HUES6 (cell line): ENCODE data around the gene HCN2.
"Not testable (repeated sequence)": the region's sequence is repeated elsewhere in the genome, so short reads cannot be mapped to it uniquely, and the experiment has no call there.

ENCODE experiments used
- H3K27ac ChIP-seq: 2 replicates; pipeline ENCODE4 v1.7.0; 2013; ENCODE audit warnings: low read depth, mild to moderate bottlenecking, low read length, inconsistent platforms
- H3K27me3 ChIP-seq: 2 replicates; pipeline ENCODE4 v1.6.1; 2013; ENCODE audit warnings: low read length; ENCODE audit not compliant: control insufficient read depth, insufficient read depth
- H3K36me3 ChIP-seq: 2 replicates; pipeline ENCODE4 v1.6.1; 2013; ENCODE audit warnings: low read length; ENCODE audit not compliant: control insufficient read depth, insufficient read depth
- H3K4me1 ChIP-seq: 2 replicates; pipeline ENCODE4 v1.6.1; 2013; ENCODE audit warnings: low read length; ENCODE audit not compliant: control insufficient read depth, insufficient read depth
- H3K4me3 ChIP-seq: 2 replicates; pipeline ENCODE4 v1.5.1; 2013; ENCODE audit warnings: low read depth, low read length
- H3K9ac ChIP-seq: one replicate; pipeline ENCODE4 v1.6.1; 2013; ENCODE audit warnings: mild to moderate bottlenecking, low read length
- H3K9me3 ChIP-seq: 2 replicates; pipeline ENCODE4 v1.6.1; 2013; ENCODE audit warnings: low read depth, low read length; ENCODE audit not compliant: control insufficient read depth, insufficient read depth

Gene HCN2

GRCh38 chr19:623974-624373, 34.3 kb downstream of the HCN2 start:
- peaks cover 68% of the 10 kb centered on the region for H3K36me3 ChIP-seq

DNA sequence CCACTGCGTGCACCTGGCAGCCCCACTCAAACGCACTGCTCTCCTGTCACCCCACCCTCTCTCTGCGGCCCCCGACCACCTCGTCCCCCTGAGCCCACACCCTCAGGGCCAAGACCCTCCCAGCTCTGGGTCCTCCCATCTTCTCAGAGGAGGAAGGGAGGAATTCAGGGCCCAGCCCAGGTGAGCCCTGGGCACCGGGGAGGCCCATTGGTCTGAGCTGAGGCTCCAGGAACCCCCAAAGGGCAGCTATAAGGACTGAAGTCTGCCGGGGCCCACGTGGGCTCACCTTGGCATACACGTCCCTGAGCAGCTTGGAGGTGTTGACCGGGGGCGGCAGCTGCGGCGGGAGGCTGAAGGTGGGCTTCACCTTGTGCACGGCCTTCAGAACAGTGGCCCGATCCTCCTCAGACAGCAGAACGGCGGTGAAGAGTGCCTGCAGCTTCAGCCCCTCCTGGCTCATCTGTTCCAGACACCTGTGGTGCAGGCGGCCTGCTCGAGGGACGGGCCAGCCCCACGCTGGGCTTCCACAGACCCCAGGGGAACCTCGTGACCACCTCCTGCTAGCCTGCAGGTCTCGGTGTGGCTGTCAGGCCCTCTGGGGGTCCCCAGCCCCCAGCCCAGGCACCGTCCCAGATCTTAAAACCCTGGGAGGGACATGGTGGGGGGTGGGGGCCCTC, 34.9 kb downstream of the HCN2 start:
- Histone ChIP-seq H3K4me1 (no peaks in the 10 kb centered on the region), H3K4me3 (no peak overlapping the region), H3K9ac (no peak overlapping the region), H3K27me3 (no peaks in the 10 kb centered on the region), H3K9me3 (no peaks in the 10 kb centered on the region), H3K27ac (0 out of 2 replicates have a peak overlapping the region, but pooled peaks have one; percentile 42), H3K36me3 (peaks cover 68% of the 10 kb centered on the region)

More at GRCh38 chr19:623974-624373, 34.3 kb downstream of the HCN2 start:
- H3K4me3 ChIP-seq: no peak overlapping the region
- no peaks in the 10 kb centered on the region for H3K4me1 ChIP-seq
- H3K9ac ChIP-seq: no peak overlapping the region
- no peaks in the 10 kb centered on the region for H3K27me3 ChIP-seq
- H3K27ac ChIP-seq: no peak overlapping the region
- no peaks in the 10 kb centered on the region for H3K9me3 ChIP-seq

DNA sequence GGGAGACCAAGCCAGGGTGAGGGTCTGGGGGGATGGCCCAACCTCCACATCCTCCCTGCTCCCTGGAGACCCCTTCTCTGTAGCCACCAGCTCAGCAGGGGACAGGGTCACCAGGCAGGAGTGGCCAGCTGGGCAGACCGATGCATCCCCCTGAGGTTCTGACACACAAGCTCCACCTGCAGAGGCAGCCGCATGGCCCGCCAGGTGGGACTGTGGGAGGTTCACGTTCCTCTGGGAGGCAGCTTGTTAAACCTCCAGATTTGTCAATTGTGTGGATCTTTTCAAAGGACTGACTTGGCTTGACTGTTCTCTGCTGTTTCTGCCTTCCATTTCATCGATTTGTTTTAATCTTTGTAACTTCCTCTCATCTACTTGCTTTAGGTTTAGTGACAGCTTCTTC, 35.6 kb downstream of the HCN2 start:
- H3K36me3 ChIP-seq: peaks cover 66% of the 10 kb centered on the region
- H3K9ac ChIP-seq: no peak overlapping the region
- no peak overlapping the region for H3K4me3 ChIP-seq
- no peaks in the 10 kb centered on the region for H3K9me3 ChIP-seq
- H3K4me1 ChIP-seq: no peaks in the 10 kb centered on the region
- H3K27me3 ChIP-seq: no peaks in the 10 kb centered on the region
- no peak overlapping the region for H3K27ac ChIP-seq

GRCh38 chr19:626566-626965, 36.9 kb downstream of the HCN2 start:
- peaks cover 69% of the 10 kb centered on the region for H3K36me3 ChIP-seq
- not testable (repeated sequence) for H3K9ac ChIP-seq, H3K4me3 ChIP-seq, H3K27ac ChIP-seq, H3K9me3 ChIP-seq, H3K27me3 ChIP-seq, H3K4me1 ChIP-seq

- H3K4me3 ChIP-seq: no peak overlapping the region
- no peak overlapping the region for H3K27ac ChIP-seq
- 0 out of 2 replicates have a peak, but pooled peaks cover 4% of the 10 kb centered on the region for H3K4me1 ChIP-seq
- no peaks in the 10 kb centered on the region for H3K9me3 ChIP-seq
- no peaks in the 10 kb centered on the region for H3K27me3 ChIP-seq
- H3K36me3 ChIP-seq: peaks cover 53% of the 10 kb centered on the region
- H3K9ac ChIP-seq: no peak overlapping the region
Measured at GRCh38 chr19:628168-628567, 38.5 kb downstream of the HCN2 start.

DNA sequence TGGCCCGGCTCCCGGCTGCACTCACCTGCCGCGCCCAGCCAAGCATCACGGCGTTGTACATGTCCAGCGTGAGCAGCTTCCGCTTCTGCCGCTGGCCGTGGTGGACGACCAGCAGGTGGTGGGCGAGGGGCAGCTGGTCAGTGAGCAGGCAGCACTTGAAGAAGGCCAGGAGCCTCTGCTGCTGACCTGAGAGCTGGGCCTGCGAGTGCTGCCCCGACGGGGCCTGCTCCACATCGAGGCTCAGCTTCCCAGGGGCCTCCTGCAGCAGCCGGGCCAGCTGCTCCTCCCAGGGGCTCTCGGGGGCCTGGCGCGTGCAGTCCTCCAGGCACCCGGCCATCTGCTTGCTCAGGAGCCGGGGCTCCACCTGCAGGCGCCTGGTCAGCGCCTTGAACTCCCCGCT, 39.8 kb downstream of the HCN2 start:
- not testable (repeated sequence) for H3K9me3 ChIP-seq, H3K4me1 ChIP-seq, H3K4me3 ChIP-seq, H3K9ac ChIP-seq, H3K27me3 ChIP-seq, H3K27ac ChIP-seq
- peaks cover 42% of the 10 kb centered on the region for H3K36me3 ChIP-seq

DNA sequence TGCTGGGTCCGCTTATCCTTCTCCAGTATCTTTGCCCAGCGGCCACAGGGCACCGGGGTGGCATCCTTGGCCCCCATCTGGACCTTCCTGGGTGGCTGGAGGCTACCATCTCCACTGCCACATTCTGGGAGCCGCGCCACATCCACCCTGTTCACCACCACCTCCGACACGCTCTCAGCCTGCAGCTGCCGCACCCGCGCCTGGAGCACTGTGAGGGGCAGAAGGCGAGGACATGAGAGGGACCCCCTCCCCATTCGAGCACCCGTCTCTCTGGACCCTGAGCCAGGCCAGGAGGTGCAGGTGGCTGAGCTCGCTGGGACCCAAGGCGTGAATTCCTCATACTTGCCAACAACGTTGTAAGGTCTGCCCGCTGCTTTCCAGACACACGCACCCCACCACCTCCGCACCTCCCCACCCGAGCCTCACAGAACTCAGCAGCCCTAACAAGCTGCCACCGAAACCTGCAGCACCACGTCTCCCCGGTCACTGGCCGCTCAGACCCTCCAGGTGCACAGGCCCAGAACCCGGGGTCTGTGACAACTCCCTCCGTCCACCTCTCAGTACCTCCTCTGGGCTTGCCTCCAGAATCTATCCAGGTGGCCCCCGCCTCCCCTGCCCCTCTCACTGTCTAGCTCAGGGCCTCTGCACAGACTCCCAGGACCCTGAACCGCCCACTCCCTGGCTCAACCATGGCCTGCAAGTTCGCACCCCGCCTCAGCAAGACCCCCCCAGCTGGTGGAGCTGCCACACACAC, 40.5 kb downstream of the HCN2 start:
- Histone ChIP-seq H3K4me1 (peaks cover 9% of the 10 kb centered on the region; the same call in 1 of the 2 replicates), H3K27ac (no peak overlapping the region), H3K9me3 (no peaks in the 10 kb centered on the region), H3K4me3 (no peak overlapping the region), H3K27me3 (no peaks in the 10 kb centered on the region), H3K9ac (no peak overlapping the region), H3K36me3 (peaks cover 36% of the 10 kb centered on the region)

GRCh38 chr19:632579-633067, 42.9 kb downstream of the HCN2 start:
- Histone ChIP-seq H3K4me1 (peaks cover 9% of the 10 kb centered on the region; the same call in 1 of the 2 replicates), H3K9me3 (no peaks in the 10 kb centered on the region), H3K9ac (peak overlapping the region; percentile 86), H3K27me3 (peaks cover 8% of the 10 kb centered on the region; the same call in 1 of the 2 replicates), H3K4me3 (peak overlapping the region; percentile 94), H3K36me3 (peaks cover 27% of the 10 kb centered on the region), H3K27ac (peak overlapping the region; percentile 82; the same call in 1 of the 2 replicates)

GRCh38 chr19:633068-633785, 43.5 kb downstream of the HCN2 start, which contains the start of gene POLRMT:
TSS of gene POLRMT (minus strand) at chr19:633537. CDS start at chr19:633512, 25 bp downstream.
- Histone ChIP-seq H3K9me3 (no peaks in the 10 kb centered on the region), H3K27me3 (peaks cover 12% of the 10 kb centered on the region), H3K36me3 (peaks cover 22% of the 10 kb centered on the region), H3K4me3 (peak within 1 kb of the TSS; percentile 94), H3K27ac (peak within 1 kb of the TSS; percentile 82; the same call in 1 of the 2 replicates), H3K4me1 (peaks cover 9% of the 10 kb centered on the region; the same call in 1 of the 2 replicates), H3K9ac (peak within 1 kb of the TSS; percentile 86)

- H3K27me3 ChIP-seq: peaks cover 20% of the 10 kb centered on the region
- peaks cover 18% of the 10 kb centered on the region for H3K36me3 ChIP-seq
- H3K4me3 ChIP-seq: peak overlapping the region; percentile 94
- H3K9me3 ChIP-seq: no peaks in the 10 kb centered on the region
- peaks cover 9% of the 10 kb centered on the region; the same call in 1 of the 2 replicates for H3K4me1 ChIP-seq
- peak overlapping the region; percentile 49; the same call in 1 of the 2 replicates for H3K27ac ChIP-seq
- H3K9ac ChIP-seq: peak overlapping the region; percentile 75
Measured at GRCh38 chr19:633786-634639, 44.3 kb downstream of the HCN2 start.
